Measurements from ENCODE around the gene DDX24. TPM values are rescaled to one million over a fixed set of nuclear protein-coding genes. Genes with fewer than 3 reads are reported as not detected.

DDX24 gene
- total and polyA plus RNA-seq, 2 experiments from 2014 or later, result 127 to 145 TPM

DNA sequence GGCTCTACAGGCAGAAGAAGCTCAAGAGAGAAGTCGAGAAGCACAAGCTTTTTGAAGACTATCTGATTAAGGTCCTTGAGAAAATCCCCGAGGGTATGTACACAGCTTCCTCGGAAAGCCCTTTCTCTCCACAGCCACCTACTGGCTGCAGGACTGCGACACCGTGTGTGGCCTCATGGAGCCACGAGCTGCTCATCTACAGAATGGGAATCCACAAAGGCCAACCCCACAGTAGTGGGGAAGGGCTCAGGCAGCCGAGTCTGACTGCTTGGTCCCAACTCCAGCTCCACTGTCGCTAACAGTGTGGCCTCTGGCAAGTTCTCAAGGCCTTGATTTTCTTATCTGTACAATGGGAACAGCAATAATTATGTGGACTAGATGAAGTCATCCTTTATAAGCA is 81.4 kb downstream of the DDX24 start:
- Histone ChIP-seq H3K36me3 (replicated peaks; ENCODE audit: insufficient read depth, low read depth) (no peaks in the 10 kb centered on the region), H3K79me2 (no peaks in the 10 kb centered on the region), H4K20me1 (ENCODE audit: insufficient read depth, poor library complexity, severe bottlenecking) (no peaks in the 10 kb centered on the region), H3K4me1 (ENCODE audit: insufficient read depth) (peaks cover 7% of the 10 kb centered on the region), H3K9me2 (replicated peaks; ENCODE audit: insufficient read depth) (no peaks in the 10 kb centered on the region), H3K27me3 (no peaks in the 10 kb centered on the region), H3K27ac (no peak overlapping the region), H3K9me3 (ENCODE audit: low read depth) (no peaks in the 10 kb centered on the region), H3K4me3 (no peak overlapping the region), H3K4me2 (no peak overlapping the region), H2AFZ (no peak overlapping the region)
- WGBS (ENCODE audit: low lambda C conversion rate, missing lambda C conversion rate), result 55% methylated on average over 8 of the region's 8 CpGs
- no peak for DNase-seq (ENCODE audit: low spot score)
- no peak for TF ChIP-seq EZH2phosphoT487 (IDR thresholded peaks at IDR 0.05; ENCODE audit: low read depth, severe bottlenecking, unreplicated experiment)
- no peak for TF ChIP-seq EZH2 (IDR thresholded peaks at IDR 0.05; ENCODE audit: borderline replicate concordance)
- no peak for TF ChIP-seq CTCF (IDR thresholded peaks at IDR 0.05; ENCODE audit: poor library complexity)

GRCh38 chr14:93998871-93999403 is 82.1 kb downstream of the DDX24 start:
- no peak for DNase-seq (ENCODE audit: low spot score)
- TF ChIP-seq CTCF (IDR thresholded peaks at IDR 0.05; ENCODE audit: poor library complexity) (no peak), EZH2phosphoT487 (IDR thresholded peaks at IDR 0.05; ENCODE audit: low read depth, severe bottlenecking, unreplicated experiment) (no peak), EZH2 (IDR thresholded peaks at IDR 0.05; ENCODE audit: borderline replicate concordance) (no peak)
- Histone ChIP-seq H3K9me2 (replicated peaks; ENCODE audit: insufficient read depth) (no peaks in the 10 kb centered on the region), H3K4me1 (ENCODE audit: insufficient read depth) (peaks cover 7% of the 10 kb centered on the region), H3K4me3 (no peak overlapping the region), H4K20me1 (ENCODE audit: insufficient read depth, poor library complexity, severe bottlenecking) (no peaks in the 10 kb centered on the region), H2AFZ (no peak overlapping the region), H3K4me2 (no peak overlapping the region), H3K36me3 (replicated peaks; ENCODE audit: insufficient read depth, low read depth) (no peaks in the 10 kb centered on the region), H3K9me3 (ENCODE audit: low read depth) (no peaks in the 10 kb centered on the region), H3K27me3 (no peaks in the 10 kb centered on the region), H3K27ac (no peak overlapping the region), H3K79me2 (no peaks in the 10 kb centered on the region)
- 94% methylated on average over 7 of the region's 7 CpGs for WGBS (ENCODE audit: low lambda C conversion rate, missing lambda C conversion rate)

Other genes starting within 250 kb of the DDX24 start
- gene FAM181A, start 153.9 kb downstream of the DDX24 start, total RNA-seq, result not detected in 2 replicates
- gene FAM181A, start 153.9 kb downstream of the DDX24 start, polyA plus RNA-seq, result 0.90 TPM in 1 of 2 replicates, not detected in the other
- gene ASB2, start 104.6 kb downstream of the DDX24 start, total RNA-seq, result 0.53 and 1.8 TPM in 2 replicates
- gene ASB2, start 104.6 kb downstream of the DDX24 start, polyA plus RNA-seq, result 0.27 and 0.32 TPM in 2 replicates
- gene CCDC197, start 83.9 kb downstream of the DDX24 start, total RNA-seq, result not detected in 2 replicates
- not detected in 2 replicates for gene CCDC197, start 83.9 kb downstream of the DDX24 start, polyA plus RNA-seq
- 2.1 and 2.7 TPM in 2 replicates for gene OTUB2, start 54.9 kb downstream of the DDX24 start, total RNA-seq
- gene OTUB2, start 54.9 kb downstream of the DDX24 start, polyA plus RNA-seq, result 1.5 and 2.8 TPM in 2 replicates
- 16.7 and 18.9 TPM in 2 replicates for gene IFI27L1, start 108 bp upstream of the DDX24 start, total RNA-seq
- gene IFI27L1, start 108 bp upstream of the DDX24 start, polyA plus RNA-seq, result 29.4 and 32.1 TPM in 2 replicates
- 1.1 and 1.8 TPM in 2 replicates for gene IFI27, start 29.5 kb upstream of the DDX24 start, total RNA-seq
- 6.7 and 7.3 TPM in 2 replicates for gene IFI27, start 29.5 kb upstream of the DDX24 start, polyA plus RNA-seq
- 47.4 and 95.1 TPM in 2 replicates for gene IFI27L2, start 48.4 kb upstream of the DDX24 start, total RNA-seq
- 90.5 and 91.5 TPM in 2 replicates for gene IFI27L2, start 48.4 kb upstream of the DDX24 start, polyA plus RNA-seq
- 2.3 and 3.8 TPM in 2 replicates for gene PPP4R4, start 93.1 kb upstream of the DDX24 start, total RNA-seq
- gene PPP4R4, start 93.1 kb upstream of the DDX24 start, polyA plus RNA-seq, result 0.61 and 1.0 TPM in 2 replicates
- 19.1 and 23.0 TPM in 2 replicates for gene SERPINA10, start 212.1 kb upstream of the DDX24 start, total RNA-seq
- gene SERPINA10, start 212.1 kb upstream of the DDX24 start, polyA plus RNA-seq, result 4.5 and 10.5 TPM in 2 replicates
- gene SERPINA6, start 242.1 kb upstream of the DDX24 start, total RNA-seq, result 132 TPM in 2 replicates
- gene SERPINA6, start 242.1 kb upstream of the DDX24 start, polyA plus RNA-seq, result 86.8 and 135 TPM in 2 replicates